Neutrophil (primary cell): ENCODE measurements around the gene UBE2D4.
A peak's percentile ranks its signal among the peaks of the same experiment; 100 is the strongest.

Source experiments
- H3K27ac ChIP-seq: fragments of 200-600 bp; sonication (generic); 2 replicates; pipeline ENCODE4 v1.5.1; 2016; ENCODE audit warnings: mild to moderate bottlenecking, moderate library complexity
- H3K27me3 ChIP-seq: fragments of 200-600 bp; sonication (generic); 2 replicates; pipeline ENCODE4 v1.6.0; 2016; ENCODE audit warnings: mild to moderate bottlenecking
- H3K36me3 ChIP-seq: fragments of 200-600 bp; sonication (generic); 2 replicates; pipeline ENCODE4 v1.5.1; 2017
- H3K4me1 ChIP-seq, 2 experiments: fragments of 200-600 bp in 1 of 2; sonication (generic) in 1 of 2; 1 replicate in 1 of 2; 2 replicates in 1 of 2; pipeline versions ENCODE4 v1.5.1 to v1.6.1; 2013 to 2016; ENCODE audit warnings: low read depth in 1 of 2, low read length in 1 of 2, mild to moderate bottlenecking in 1 of 2, moderate library complexity in 1 of 2; ENCODE audit not compliant: control insufficient read depth in 1 of 2, insufficient read depth in 1 of 2
- H3K4me3 ChIP-seq, 2 experiments: fragments of 200-600 bp in 1 of 2; sonication (generic) in 1 of 2; 1 replicate in 1 of 2; 2 replicates in 1 of 2; pipeline ENCODE4 v1.5.1; 2013 to 2016; ENCODE audit warnings: low read depth in 1 of 2, low read length in 1 of 2, mild to moderate bottlenecking in 1 of 2, moderate library complexity in 1 of 2
- H3K9me3 ChIP-seq: fragments of 200-600 bp; sonication (generic); 2 replicates; pipeline ENCODE4 v1.5.1; 2016
- CTCF ChIP-seq: fragments of 200-600 bp; sonication (generic); IDR thresholded peaks from 2 replicates; pipeline ENCODE4 v1.5.1; 2016; ENCODE audit warnings: antibody characterized with exemption

UBE2D4 gene

GRCh38 chr7:43925984-43926797 lies at the start of gene UBE2D4:
Gene UBE2D4 (plus strand): TSS chr7:43926436. CDS start chr7:43926533, 97 bp downstream.
- H3K36me3 ChIP-seq: no peaks in the 10 kb centered on the region
- peaks cover 18 to 23% of the 10 kb centered on the region in 2 experiments for H3K4me1 ChIP-seq
- TF ChIP-seq CTCF: no peak
- H3K9me3 ChIP-seq: no peaks in the 10 kb centered on the region
- H3K4me3 ChIP-seq: peak within 1 kb of the TSS; percentile 82 to 83
- H3K27me3 ChIP-seq: no peaks in the 10 kb centered on the region
- H3K27ac ChIP-seq: peak within 1 kb of the TSS; percentile 95

- Histone ChIP-seq H3K9me3 (no peaks in the 10 kb centered on the region), H3K4me3 (no peak overlapping the region), H3K27ac (no peak overlapping the region), H3K36me3 (peaks cover 30% of the 10 kb centered on the region), H3K4me1 (no peaks in the 10 kb centered on the region), H3K27me3 (no peaks in the 10 kb centered on the region)
- TF ChIP-seq CTCF: no peak
These were observed 49.1 kb upstream of the UBE2D4 start for GRCh38 chr7:43876976-43877745.

GRCh38 chr7:43877968-43878864 lies 48.0 kb upstream of the UBE2D4 start:
- Histone ChIP-seq H3K36me3 (peaks cover 30% of the 10 kb centered on the region), H3K27me3 (no peaks in the 10 kb centered on the region), H3K27ac (no peak overlapping the region), H3K4me3 (no peak overlapping the region), H3K9me3 (no peaks in the 10 kb centered on the region), H3K4me1 (no peaks in the 10 kb centered on the region)
- no peak for TF ChIP-seq CTCF

GRCh38 chr7:43878867-43879266 lies 47.4 kb upstream of the UBE2D4 start:
- peaks cover 30% of the 10 kb centered on the region for H3K36me3 ChIP-seq
- H3K4me1 ChIP-seq: no peaks in the 10 kb centered on the region
- no peak overlapping the region for H3K4me3 ChIP-seq
- H3K27ac ChIP-seq: no peak overlapping the region
- no peaks in the 10 kb centered on the region for H3K9me3 ChIP-seq
- no peak for TF ChIP-seq CTCF
- no peaks in the 10 kb centered on the region for H3K27me3 ChIP-seq

- Histone ChIP-seq H3K36me3 (peaks cover 30% of the 10 kb centered on the region), H3K4me1 (no peaks in the 10 kb centered on the region), H3K27ac (no peak overlapping the region), H3K9me3 (no peaks in the 10 kb centered on the region), H3K27me3 (no peaks in the 10 kb centered on the region), H3K4me3 (no peak overlapping the region)
- no peak for TF ChIP-seq CTCF
These were observed 46.8 kb upstream of the UBE2D4 start for GRCh38 chr7:43879477-43879876.
